DMS 273 (cell line): Measurements from ENCODE around the gene SELENOK.
"Not testable (repeated sequence)": the region's sequence is repeated elsewhere in the genome, so short reads cannot be mapped to it uniquely, and the experiment has no call there.

ENCODE experiments used
- DNase-seq: peaks from one replicate; lab custom pipeline; 2025; ENCODE audit not compliant: unreplicated experiment; lab: John Stamatoyannopoulos, UW

The SELENOK gene

DNA sequence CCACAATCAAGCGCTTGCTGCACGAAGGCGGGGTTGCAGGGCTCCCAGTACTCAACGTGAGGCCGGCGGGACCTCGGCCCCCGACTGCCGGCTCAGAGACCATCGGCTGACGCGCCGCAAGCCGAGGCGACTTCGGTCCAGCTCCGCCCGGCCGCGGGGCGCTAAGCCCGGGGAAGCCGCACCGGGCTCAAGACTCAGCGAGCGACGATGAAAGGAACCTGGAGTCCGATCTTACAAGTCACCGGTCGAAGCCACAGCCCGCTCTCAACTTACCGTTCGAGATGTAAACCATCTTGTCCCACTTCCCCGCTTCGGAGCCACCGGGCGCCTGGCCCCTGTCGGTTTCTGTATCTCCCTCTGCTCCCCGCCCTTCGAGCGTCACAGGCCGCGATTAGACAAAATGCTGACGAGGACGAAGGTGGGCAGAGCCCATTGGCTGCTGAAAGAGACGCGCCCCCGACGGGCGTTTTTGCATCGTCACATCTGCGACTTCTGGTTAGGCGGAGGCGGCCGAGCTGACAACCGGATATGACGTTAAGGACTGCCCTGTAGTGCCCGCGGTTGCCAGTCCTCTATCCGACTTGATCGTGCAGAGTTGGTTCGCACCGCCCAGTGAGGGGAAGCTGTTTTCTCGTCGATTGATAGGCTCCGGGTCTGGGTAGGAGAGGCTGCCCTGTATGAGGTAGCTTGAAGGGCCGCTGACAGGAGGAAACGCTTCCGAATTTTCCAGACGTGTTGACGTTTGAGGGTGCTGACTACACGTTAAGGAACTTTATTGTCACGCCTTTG, at the start of gene SELENOK:
Gene SELENOK, minus strand, starts transcription at position 363 of the 789 bp plus-strand sequence.
- peak; percentile 98 for DNase-seq

DNA sequence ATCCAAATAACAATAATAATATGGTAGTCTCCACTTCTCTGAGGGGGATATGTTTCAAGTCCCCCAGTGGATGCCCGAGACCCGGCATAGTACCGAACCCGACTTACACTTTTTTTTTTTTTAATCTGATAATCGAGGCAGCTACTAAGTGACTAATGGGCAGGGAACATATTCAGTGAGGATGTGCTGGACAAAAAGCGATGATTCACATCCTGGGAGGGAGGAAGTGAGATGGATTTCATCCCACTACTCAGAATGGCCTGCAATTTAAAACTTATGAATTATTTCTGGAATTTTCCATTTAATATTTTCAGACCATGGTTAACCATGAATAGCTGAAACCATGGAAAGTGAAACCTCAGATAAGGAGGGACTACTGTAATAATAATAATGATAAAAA, 49.5 kb upstream of the SELENOK start:
- DNase-seq: no peak

DNA sequence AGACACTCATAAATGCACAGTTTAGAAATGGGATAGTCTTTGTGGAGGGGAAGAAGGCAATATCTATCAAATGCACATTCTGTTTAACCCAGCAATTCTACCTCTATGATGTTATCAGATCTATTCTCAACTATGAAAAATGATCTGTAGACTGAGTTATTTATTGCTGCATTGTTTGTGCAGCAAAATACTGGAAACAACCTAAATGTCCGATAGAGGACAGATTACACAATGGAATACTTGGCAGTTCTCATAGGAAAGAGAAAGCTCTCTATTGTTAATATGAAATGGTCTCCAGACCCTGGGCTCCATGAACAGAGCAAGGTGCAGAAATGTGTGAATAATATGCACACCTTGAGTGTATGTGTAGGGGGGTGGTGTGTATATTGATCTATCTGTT, 49.0 kb upstream of the SELENOK start:
- DNase-seq: no peak

DNA sequence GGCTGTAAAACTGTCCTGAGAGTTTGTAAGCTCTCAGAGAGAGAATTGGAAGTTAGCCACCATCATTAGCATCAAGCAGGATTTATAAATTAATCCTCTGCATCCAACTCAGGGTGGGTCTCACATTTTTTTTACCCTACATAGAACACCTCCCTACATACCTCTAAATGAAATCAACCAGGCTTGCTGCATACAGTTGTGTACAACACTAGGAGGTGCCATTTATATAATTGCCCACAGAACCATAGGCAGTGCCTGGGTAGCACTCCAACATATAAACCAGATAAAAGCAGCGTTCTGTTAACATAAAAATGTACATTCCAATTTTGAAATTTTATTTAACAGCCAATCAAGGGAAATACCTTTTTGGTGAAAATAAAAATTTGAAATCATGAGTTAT, 48.2 kb upstream of the SELENOK start:
- DNase-seq: peak; percentile 19

DNA sequence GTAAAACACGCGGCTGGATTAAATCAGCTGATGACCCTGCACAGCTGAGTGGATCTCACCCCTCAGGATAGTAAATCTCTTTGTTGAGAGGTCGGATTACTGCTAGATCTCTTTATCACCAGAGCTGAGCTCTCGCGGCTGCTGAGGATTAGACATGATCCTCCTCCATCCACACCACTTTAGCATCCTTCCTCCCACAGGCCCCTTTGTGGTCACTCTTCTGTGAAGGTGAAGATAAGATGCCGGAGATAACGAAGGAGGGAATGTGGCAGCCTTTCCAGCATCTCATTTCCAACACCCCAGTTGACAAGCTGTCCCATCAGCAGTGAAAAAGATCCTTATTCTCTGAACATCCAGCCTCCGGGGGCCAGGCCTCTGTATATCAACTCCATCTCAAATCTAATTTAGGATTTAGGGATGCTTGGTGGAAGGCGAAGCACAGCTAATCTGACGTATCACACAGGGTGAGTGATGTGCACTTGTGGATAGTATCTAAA, 47.5 kb upstream of the SELENOK start:
- no peak for DNase-seq

DNA sequence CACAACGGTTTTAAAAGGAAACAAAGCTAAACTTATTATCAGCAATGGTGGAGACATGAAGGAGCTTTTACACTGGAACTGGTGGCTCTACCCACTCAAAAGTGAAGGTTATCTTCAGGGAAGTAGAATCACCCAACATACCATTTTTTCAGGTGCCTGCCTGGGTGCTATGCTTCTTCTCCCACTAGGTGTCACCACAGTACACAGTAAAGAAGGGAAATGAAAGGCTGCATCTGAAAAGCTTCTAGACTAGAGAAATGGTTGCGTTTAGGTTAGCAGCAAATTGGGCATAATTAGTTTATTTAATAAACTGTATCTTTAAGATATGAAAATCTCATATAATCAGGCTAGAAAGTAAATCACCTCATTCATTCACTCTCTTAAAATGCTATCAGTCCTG, 47.0 kb upstream of the SELENOK start:
- peak; percentile 70 for DNase-seq

DNA sequence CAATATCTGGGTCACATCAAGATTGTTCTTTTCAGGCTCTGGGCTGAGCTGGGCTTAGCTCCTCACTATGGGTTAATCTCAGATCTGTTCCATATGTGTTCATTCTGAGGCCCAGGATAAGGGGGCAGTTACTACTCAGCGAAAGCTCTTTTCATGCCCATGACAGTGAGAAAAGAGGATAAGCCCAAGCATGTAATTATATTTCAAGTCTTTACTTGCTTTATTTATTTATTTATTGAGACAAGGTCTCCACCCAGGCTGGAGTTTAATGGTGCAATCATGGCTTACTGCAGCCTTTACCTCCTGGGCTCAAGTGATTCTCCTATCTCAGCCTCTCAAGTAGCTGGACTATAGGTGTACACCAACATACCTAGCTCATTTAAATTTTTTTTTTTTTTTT, 44.7 kb upstream of the SELENOK start:
- DNase-seq: no peak

DNA sequence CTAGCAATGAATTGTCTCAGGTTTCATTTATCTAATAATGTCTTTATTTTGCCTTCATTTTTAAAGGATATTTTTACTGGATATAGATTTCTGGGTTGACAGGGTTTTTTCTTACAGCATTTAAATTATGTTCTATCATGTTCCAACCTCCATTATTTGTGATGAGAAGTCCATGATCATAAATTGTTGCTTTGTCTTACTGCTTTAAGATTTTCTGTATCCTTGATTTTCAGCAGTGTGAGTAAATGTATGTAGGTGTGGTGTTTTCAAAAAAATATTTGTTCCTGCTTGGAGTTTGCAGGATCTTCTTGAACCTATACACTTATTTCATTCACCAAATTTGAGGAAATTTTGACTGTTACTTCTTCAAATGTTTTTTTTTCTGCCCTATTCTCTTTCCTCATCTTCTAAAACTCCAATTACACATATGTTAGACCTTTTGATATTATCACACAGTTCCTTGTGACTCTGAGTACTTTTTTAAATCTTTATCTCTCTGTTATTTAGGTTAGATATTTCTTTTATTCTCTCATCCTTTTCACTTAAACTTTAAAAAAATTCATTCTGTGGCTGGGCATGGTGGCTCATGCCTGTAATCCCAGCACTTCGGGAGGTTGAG, 43.7 kb upstream of the SELENOK start:
- no peak for DNase-seq

DNA sequence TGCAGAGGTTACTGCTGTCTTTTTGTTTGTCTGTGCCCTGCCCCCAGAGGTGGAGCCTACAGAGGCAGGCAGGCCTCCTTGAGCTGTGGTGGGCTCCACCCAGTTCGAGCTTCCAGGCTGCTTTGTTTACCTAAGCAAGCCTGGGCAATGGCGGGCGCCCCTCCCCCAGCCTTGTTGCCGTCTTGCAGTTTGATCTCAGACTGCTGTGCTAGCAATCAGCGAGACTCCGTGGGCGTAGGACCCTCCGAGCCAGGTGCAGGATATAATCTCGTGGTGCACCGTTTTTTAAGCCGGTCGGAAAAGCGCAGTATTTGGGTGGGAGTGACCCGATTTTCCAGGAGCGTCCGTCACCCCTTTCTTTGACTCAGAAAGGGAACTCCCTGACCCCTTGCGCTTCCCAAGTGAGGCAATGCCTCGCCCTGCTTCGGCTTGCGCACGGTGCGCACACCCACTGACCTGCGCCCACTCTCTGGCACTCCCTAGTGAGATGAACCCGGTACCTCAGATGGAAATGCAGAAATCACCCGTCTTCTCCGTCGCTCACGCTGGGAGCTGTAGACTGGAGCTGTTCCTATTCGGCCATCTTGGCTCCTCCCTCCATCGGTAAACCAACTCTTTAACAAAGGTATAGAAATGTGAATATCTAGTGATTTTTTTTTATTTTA, 35.7 kb upstream of the SELENOK start:
- DNase-seq: not testable (repeated sequence)

DNA sequence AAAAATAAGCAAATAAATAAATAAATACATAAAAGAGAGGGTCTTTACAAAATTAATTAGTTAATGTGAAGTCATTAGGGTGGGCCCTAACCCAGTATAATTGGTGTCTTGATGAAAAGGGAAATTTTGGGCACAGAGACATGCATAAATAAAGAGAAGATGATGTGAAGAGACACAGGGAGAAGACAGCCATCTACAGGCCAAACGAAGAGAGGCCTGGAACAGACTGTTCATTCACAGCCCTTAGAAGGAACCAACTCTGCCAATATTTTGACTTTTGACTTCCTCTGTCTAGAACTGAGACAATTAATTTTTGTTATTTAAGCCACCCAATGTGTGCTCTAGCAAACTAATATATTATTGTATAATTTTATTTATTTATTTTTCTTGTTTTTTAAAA, 29.6 kb upstream of the SELENOK start:
- peak; percentile 21 for DNase-seq

DNA sequence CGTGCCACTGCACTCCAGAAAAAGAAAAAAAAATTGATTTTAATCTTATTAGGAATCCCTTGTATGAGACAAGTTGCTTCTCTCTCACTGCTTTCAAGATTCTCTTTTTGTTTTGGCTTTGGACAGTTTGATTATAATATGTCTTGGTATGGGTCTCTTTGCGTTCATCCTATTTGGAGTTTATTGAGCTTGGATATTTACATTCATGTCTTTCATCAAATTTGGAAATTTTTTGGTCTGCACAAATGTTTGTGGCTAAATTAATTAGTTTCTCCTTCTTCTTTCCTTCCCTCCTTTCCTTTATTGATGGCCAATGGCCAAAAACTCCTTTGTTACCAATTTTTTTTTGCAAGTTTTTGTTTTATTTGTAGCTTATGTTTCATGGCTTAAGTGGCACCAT, 28.1 kb upstream of the SELENOK start:
- no peak for DNase-seq

DNA sequence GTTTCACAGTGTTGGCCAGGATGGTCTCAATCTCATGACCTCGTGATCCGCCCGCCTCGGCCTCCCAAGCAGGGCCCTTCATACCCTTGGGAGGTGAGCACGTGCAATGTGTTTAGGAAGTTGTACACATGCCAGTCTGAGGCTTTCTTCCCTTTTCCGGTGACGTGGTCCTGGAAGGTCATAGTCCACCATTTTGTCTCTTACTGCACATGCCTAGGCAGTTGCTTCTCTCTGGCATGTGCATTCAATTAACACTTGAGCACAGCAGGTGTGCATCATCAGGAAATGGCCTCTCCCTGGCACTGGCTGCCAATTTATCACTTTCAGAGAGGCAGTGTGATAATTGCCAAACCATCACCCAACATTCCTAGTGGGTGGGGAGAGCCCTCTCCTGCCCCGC, 21.7 kb upstream of the SELENOK start:
- DNase-seq: no peak

DNA sequence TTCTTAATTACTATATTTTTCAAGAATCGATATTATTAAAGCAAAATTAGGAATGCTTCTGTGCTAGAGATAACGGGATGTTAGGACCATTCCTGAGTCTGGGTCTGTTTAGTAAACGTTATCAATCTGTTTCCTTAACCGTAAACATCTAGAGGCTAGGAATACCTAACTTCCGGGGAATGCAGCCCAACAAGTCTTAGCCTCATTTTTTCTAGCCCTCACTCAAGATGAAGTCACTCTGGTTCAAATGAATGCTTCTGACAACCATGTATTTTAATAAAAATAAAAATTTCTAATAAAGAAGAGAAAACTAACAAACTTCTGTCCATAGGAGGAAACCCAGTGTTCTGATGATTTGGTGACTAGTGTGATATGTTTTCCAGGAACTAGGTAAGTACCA, 11.1 kb upstream of the SELENOK start:
- DNase-seq: no peak

DNA sequence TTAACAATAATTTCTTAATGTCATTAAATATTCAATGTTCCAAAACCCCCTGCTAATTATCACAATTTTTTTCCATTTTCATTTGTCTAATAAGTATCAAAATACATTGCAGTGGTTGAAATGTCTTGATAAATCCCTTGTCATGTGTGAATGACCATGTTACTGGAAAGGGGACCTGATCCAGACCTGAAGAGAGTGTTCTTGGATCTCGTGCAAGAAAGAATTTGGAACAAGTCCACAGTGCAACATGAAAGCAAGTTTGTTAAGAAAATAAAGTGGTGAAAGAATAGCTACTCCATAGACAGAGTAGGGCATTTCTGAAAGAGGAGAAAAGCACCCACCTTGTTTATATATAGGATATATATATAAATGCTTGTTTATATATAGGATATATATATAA, 10.4 kb upstream of the SELENOK start:
- DNase-seq: no peak

DNA sequence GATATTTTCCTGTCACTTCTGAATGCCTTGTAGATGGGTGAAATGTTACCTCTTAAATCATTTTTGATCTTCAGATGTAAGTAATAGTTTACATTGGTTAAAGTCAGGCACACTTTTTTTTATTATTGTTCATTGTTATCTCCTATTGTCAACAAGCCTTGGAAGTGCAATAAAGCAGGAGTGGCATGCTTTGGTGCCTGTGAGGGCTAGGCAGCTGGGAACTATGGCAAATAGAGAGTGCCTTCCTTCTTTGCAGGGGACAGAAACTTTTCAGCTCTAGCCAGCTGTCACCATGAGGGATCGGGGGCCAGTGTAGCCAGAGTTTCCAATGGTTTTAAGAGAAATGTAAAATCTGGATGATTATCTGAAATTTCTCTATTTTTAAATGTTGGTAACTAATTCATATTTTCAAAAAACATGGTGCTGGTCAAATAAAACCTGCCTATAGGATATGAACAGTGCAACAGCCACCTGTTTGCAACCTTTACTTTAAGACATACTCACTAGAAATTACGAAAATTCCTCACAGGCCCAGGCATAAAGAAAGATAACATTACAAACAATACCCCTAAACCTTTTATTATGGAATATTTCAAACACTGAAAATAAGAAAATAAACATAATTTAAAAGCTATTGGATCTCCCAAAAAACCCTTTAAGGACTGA, 9.1 kb upstream of the SELENOK start:
- DNase-seq: no peak

DNA sequence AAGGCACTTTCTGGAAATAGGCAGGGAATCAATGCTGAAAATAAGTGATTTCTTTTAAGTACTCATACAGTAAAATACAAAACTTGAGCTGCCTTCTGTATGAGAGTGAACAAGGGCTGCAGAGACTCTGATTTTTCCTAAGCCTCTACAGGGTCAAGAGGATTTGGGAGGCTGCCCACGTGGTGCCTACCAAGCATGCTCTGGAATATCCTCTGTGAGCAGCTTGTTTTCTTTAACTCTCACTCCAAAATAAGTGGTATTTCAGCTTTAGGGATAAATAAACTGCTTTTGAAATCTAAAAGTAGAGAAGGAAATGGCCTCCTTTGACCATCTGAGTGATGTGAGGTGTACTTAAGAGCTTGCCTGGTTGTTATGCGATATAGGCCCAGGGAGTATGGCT, 8.1 kb upstream of the SELENOK start:
- DNase-seq: no peak

DNA sequence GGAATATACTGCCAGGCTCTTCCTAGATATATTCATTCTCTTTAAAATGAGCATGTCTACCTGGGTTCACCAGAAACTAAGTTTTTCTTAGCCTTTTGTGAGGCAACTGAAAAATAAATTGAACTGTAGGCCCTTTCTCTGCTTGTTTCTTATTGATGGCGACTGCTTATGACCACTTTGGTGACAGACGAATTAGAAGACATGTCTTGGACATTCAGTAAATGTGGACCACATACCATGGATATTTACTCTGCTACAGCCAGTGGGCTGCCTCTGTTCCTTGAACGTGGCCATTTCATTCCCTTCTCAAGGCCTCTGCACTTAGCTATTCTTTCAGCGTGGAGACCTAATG, 603 bp upstream of the SELENOK start:
- DNase-seq: no peak

DNA sequence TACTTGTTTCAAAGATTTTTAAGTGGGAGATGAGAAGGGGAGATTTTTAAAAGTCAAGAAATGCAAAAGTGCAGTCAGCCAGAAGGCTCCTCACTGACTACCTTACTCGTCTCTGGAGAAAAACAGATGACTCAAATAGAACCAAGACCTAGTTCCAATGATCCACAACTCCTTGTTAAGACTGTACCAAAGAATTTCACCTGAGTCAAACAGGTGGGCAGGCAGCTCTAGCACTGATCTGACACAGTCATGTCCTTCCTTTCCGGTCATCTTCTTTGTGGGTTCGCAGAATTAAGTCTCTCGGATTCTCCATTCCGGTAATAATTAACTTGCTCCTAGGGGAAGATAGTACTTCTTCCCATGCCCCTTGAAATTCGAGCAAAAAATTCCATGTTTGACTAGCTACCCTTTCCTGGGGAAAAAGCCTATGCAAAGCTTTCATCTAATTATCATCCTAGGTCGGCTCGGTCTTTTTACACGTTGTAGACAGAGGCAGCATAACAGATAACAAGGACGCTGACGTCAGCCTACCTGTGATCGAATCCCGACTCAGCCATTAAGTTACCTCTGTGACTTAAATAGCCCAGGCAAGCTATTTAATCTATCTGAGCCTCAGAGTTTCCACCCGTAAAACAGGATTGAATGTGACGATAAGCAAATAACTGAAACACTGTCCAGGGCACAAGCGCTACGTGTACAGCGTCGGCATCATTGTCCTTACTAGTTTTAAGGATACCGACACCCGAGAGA, 758 bp downstream of the SELENOK start:
- DNase-seq: peak; percentile 45

DNA sequence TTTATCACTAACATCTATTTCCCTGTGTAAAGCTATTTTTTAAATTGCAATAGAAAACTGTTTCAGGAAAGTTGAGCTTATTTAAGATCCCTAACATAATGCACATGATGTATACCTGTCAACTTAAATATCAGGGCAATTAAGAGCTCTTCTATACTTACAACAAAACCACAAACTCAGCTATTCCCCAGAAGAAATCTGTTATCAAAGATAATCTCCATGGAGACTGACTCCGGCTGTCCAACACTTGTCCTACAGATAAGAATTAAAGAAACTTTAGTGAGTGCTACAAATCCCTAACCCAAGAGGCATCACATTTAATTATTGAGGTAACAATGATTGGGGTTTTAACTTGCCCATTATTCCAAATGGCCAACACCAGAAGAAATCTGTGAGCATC, 3.4 kb downstream of the SELENOK start:
- no peak for DNase-seq

DNA sequence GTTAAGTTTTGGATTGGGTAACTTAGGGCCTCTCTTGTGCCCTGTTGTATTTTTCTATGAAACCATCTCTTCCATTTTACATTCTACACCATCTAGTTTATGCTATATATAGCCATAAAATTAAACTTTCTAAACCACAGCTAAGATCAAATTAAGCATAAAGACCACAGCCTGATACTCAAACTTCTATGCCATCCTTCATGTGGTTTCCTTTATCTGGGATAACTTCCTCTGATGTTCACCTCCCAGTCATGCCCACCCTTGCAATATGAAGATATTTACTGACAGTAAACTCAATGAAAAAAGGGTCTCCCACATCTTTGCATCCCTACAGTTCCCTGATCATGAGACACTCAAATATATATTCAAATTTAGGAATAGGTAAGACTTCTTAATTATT, 4.2 kb downstream of the SELENOK start:
- no peak for DNase-seq

DNA sequence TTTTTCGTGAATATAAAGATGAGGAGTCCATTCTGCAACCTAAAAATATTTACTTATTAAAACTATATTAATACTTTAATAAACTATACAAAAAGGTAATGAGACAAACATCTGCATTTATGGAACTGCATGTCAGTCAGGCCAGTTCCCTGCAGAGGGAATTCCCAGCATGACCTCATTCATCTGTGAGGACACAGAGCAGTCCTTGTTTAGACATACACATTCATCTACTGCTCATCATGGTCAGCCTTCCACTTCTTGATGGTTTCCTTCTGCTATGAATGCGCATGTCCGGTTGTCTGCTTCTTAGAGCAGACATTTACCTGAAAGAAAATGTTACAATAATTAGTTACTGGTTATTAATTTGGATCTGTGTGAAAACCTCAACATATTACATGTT, 6.4 kb downstream of the SELENOK start:
- DNase-seq: no peak
